ENCODE data around the gene ALKBH4. TPM values are rescaled to one million over a fixed set of nuclear protein-coding genes. Genes with fewer than 3 reads are reported as not detected.

Gene ALKBH4
- total and polyA plus RNA-seq, 2 of the 4 experiments (the other 2 are of a cell fraction): 6.1 to 7.4 TPM

DNA sequence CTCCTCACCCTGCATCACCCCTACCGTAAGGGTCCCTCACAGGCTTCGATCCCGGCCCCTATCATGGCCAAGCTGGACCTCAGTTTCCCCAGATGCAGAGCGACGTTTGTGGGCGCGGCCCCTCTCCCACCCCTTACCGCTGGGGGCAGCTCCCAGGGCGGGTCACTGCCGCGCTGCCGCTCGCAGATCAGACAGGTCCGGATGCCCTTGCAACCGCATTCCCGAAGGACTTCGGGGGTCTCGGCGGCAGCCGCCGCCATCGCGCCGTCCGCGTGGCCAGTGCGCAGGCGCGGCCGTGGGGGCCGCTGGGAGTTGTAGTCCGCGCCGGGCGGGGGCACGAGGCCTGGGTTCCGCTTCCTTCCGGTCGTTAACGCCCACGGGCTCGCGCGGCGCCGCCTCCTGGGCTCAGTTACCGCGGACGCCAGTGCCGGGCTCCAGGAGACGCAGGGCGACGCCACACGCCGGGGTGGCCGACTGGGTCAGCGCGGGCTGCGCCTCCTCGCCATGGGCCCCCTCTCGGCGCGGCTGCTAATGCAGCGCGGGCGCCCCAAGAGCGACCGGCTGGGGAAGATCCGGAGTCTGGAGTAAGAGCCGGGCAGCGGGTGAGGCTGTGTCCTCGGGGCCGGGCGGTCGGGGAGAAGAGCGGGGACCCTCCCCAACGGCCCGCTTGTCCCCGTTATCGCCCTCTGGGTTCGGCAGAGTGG lies at the start of gene ALKBH4, which contains the start of gene LRWD1 (continued):
- no peak for TF ChIP-seq RFX5 (IDR thresholded peaks at IDR 0.05; ENCODE audit: low read depth, low read length)
- no peak for TF ChIP-seq SMC3 (IDR thresholded peaks at IDR 0.05; ENCODE audit: low read depth, low read length)
- TF ChIP-seq, protein P1, sequence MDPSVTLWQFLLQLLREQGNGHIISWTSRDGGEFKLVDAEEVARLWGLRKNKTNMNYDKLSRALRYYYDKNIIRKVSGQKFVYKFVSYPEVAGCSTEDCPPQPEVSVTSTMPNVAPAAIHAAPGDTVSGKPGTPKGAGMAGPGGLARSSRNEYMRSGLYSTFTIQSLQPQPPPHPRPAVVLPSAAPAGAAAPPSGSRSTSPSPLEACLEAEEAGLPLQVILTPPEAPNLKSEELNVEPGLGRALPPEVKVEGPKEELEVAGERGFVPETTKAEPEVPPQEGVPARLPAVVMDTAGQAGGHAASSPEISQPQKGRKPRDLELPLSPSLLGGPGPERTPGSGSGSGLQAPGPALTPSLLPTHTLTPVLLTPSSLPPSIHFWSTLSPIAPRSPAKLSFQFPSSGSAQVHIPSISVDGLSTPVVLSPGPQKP (IDR thresholded peaks at IDR 0.05; ENCODE audit: borderline replicate concordance, low read depth, low read length): no peak
